Measurements from ENCODE around the gene XPR1. TPM values are rescaled to one million over a fixed set of nuclear protein-coding genes. Genes with fewer than 3 reads are reported as not detected.

XPR1 gene
- total RNA-seq (2014; rRNA removed; shearing (Covaris generic)): 24.9 and 27.4 TPM in 2 replicates
- polyA plus RNA-seq (2015; cell fraction: cytosol; rRNA removed): 15.4 and 19.5 TPM in 2 replicates
- 7.2 and 8.7 TPM in 2 replicates for polyA plus RNA-seq (2015; cell fraction: nucleus; rRNA removed)

GRCh38 chr1:180631766-180632325 lies at the start of gene XPR1:
Gene XPR1, plus strand, starts transcription at chr1:180632022. Its CDS starts 180 bp downstream, at chr1:180632202.
- in situ Hi-C loops (cut with HindIII; ENCODE audit: low pct_unique_long_range_greater_than_20kb, low sequenced_read_pairs): no loop called here
- DNase-seq (ENCODE audit: low read depth, low spot score): peak; percentile 98

GRCh38 chr1:180584869-180585268 lies 47.0 kb upstream of the XPR1 start:
- in situ Hi-C loops (cut with HindIII; ENCODE audit: low pct_unique_long_range_greater_than_20kb, low sequenced_read_pairs): no loop called here

GRCh38 chr1:180585994-180586359 lies 45.8 kb upstream of the XPR1 start:
- DNase-seq (ENCODE audit: low read depth, low spot score): no peak
- in situ Hi-C loops (cut with HindIII; ENCODE audit: low pct_unique_long_range_greater_than_20kb, low sequenced_read_pairs): no loop called here

More at GRCh38 chr1:180584869-180585268, 47.0 kb upstream of the XPR1 start:
- no peak for DNase-seq (ENCODE audit: low read depth, low spot score)

GRCh38 chr1:180586671-180587155 lies 45.1 kb upstream of the XPR1 start:
- in situ Hi-C loops (cut with HindIII; ENCODE audit: low pct_unique_long_range_greater_than_20kb, low sequenced_read_pairs): no loop called here
- no peak for DNase-seq (ENCODE audit: low read depth, low spot score)

GRCh38 chr1:180588121-180588520 lies 43.7 kb upstream of the XPR1 start:
- no peak for DNase-seq (ENCODE audit: low read depth, low spot score)
- in situ Hi-C loops (cut with HindIII; ENCODE audit: low pct_unique_long_range_greater_than_20kb, low sequenced_read_pairs): no loop called here

GRCh38 chr1:180590889-180591288 lies 40.9 kb upstream of the XPR1 start:
- in situ Hi-C loops (cut with HindIII; ENCODE audit: low pct_unique_long_range_greater_than_20kb, low sequenced_read_pairs): no loop called here
- no peak for DNase-seq (ENCODE audit: low read depth, low spot score)

- DNase-seq (ENCODE audit: low read depth, low spot score): no peak
- in situ Hi-C loops (cut with HindIII; ENCODE audit: low pct_unique_long_range_greater_than_20kb, low sequenced_read_pairs): no loop called here
These were observed 38.4 kb upstream of the XPR1 start for GRCh38 chr1:180593382-180593781.

GRCh38 chr1:180594723-180595122 lies 37.1 kb upstream of the XPR1 start:
- DNase-seq (ENCODE audit: low read depth, low spot score): no peak
- in situ Hi-C loops (cut with HindIII; ENCODE audit: low pct_unique_long_range_greater_than_20kb, low sequenced_read_pairs): no loop called here

- in situ Hi-C loops (cut with HindIII; ENCODE audit: low pct_unique_long_range_greater_than_20kb, low sequenced_read_pairs): no loop called here
- DNase-seq (ENCODE audit: low read depth, low spot score): no peak
These were observed 35.9 kb upstream of the XPR1 start for GRCh38 chr1:180595966-180596365.

GRCh38 chr1:180597520-180597919 lies 34.3 kb upstream of the XPR1 start:
- in situ Hi-C loops (cut with HindIII; ENCODE audit: low pct_unique_long_range_greater_than_20kb, low sequenced_read_pairs): no loop called here
- no peak for DNase-seq (ENCODE audit: low read depth, low spot score)

- in situ Hi-C loops (cut with HindIII; ENCODE audit: low pct_unique_long_range_greater_than_20kb, low sequenced_read_pairs): no loop called here
- no peak for DNase-seq (ENCODE audit: low read depth, low spot score)
These were observed 33.4 kb upstream of the XPR1 start for GRCh38 chr1:180598333-180598974.

GRCh38 chr1:180600343-180600742 lies 31.5 kb upstream of the XPR1 start:
- in situ Hi-C loops (cut with HindIII; ENCODE audit: low pct_unique_long_range_greater_than_20kb, low sequenced_read_pairs): no loop called here
- no peak for DNase-seq (ENCODE audit: low read depth, low spot score)

GRCh38 chr1:180601512-180601911 lies 30.3 kb upstream of the XPR1 start:
- in situ Hi-C loops (cut with HindIII; ENCODE audit: low pct_unique_long_range_greater_than_20kb, low sequenced_read_pairs): no loop called here
- no peak for DNase-seq (ENCODE audit: low read depth, low spot score)

GRCh38 chr1:180603223-180603849 lies 28.5 kb upstream of the XPR1 start:
- DNase-seq (ENCODE audit: low read depth, low spot score): no peak
- in situ Hi-C loops (cut with HindIII; ENCODE audit: low pct_unique_long_range_greater_than_20kb, low sequenced_read_pairs): no loop called here

- in situ Hi-C loops (cut with HindIII; ENCODE audit: low pct_unique_long_range_greater_than_20kb, low sequenced_read_pairs): no loop called here
- no peak for DNase-seq (ENCODE audit: low read depth, low spot score)
These were observed 28.0 kb upstream of the XPR1 start for GRCh38 chr1:180603850-180604226.

GRCh38 chr1:180606155-180606554 lies 25.7 kb upstream of the XPR1 start:
- DNase-seq (ENCODE audit: low read depth, low spot score): no peak
- in situ Hi-C loops (cut with HindIII; ENCODE audit: low pct_unique_long_range_greater_than_20kb, low sequenced_read_pairs): no loop called here

GRCh38 chr1:180609643-180610555 lies 21.9 kb upstream of the XPR1 start:
- in situ Hi-C loops (cut with HindIII; ENCODE audit: low pct_unique_long_range_greater_than_20kb, low sequenced_read_pairs): no loop called here
- no peak for DNase-seq (ENCODE audit: low read depth, low spot score)

- no peak for DNase-seq (ENCODE audit: low read depth, low spot score)
- in situ Hi-C loops (cut with HindIII; ENCODE audit: low pct_unique_long_range_greater_than_20kb, low sequenced_read_pairs): no loop called here
These were observed 21.2 kb upstream of the XPR1 start for GRCh38 chr1:180610556-180611015.

Measured in SK-MEL-5 (cell line).